Activated T-cell treated with anti-CD3 and anti-CD28 coated beads for 4 hours (primary cell): ENCODE measurements around the gene ITGA5.
"Not testable (repeated sequence)": the region's sequence is repeated elsewhere in the genome, so short reads cannot be mapped to it uniquely, and the experiment has no call there.

ENCODE experiments used
- DNase-seq: peaks from one replicate; pipeline ENCODE4 v3.0.0-alpha.2; 2020

ITGA5 gene

DNA sequence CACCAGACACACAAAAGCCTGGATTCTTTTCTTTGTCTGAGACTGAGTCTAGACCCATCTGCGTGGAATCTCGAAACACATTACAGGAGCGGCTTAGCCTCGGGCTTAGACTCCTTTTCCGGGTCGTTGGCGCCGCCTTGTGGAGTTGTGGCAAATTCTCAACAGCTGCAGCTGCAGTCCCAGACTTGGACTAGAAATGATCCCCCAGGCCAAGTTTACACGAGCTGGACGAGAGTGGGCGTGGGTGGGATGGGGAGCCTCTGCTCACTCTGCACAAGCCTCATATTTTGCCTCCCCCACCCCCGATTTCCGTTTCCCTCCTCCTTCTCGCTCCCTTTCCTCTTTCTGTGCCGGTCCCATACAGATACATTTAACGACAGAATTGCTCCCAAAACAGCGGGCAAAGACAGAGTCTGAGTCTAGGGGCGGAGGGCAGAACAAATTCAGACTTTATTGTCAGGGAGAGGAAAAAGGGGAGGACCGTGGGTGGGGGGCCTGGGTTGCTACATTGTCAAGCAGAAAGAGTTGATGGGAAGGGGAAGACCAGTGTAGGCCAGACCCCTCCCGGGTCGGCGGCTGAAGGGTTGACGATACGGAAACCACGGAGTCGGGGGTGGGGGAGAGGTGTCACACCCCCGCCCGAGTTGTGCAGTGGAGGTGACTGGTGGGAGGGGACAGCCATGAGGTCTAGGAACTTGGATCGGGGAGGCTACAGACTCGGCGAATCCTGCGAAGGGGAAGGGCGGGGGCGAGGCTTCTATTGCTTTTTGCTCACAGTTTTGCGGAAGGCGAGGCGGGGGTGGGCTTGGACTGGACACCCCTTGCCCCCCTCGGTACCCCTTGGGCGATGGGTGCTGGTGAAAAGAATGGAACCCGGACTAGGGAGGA, 50.1 kb downstream of the ITGA5 start:
- peak; percentile 89 for DNase-seq

DNA sequence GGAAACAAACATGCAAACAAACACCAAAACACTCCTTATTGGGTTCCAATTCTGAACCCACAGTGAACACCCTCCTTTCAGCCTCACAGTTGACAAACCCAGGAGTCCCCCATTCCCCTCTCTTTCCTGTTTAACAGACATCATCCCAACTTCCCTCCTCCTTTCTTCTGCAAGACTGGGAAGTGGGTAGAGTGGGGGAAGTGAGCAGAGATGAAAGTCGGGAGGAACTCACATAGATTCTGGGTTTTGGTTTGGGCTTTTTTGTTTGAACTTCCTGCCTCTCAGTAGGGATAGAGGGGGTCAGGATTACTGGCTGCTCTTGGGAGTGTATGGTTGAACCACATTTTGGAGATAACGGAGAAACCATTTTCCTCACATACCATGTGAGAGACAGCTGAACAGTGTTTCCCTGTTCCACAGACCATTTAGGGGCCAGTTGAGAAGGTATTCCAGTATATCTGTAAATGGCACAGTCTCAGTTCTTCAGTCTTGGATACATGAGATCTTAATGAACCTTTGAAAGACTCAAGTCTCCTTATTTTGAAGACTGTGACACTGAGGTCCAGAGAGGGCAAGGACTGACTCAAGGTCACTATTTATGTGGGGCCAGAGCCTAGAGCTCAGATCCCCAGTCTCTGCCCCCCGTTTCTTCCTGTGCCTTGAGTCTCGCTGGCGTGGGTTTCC, 50.9 kb downstream of the ITGA5 start:
- DNase-seq: no peak

DNA sequence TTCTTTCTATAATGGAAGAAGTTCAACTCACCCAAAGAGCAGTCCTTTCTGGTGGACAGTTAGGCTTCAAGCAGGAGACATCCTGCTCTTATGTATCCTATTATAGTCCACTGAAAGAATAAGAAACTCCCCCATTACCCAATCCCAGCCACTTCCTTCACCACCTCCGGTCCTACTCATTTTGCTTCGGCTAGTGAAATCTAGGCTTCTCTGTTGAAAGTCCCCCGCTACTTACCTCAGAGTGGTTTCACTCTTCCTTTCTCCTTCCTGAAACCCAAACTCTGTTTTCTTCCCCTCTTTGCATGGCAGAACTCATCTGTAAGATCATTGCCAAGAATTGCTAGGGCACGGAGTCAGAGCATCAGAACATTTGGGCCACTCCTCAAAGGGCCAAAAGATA, 54.7 kb downstream of the ITGA5 start, which contains the start of gene GPR84:
GPR84 (minus strand) TSS at position 74 of the 400 bp plus-strand sequence. CDS start 635 bp downstream, outside the sequence.
- no peak for DNase-seq

DNA sequence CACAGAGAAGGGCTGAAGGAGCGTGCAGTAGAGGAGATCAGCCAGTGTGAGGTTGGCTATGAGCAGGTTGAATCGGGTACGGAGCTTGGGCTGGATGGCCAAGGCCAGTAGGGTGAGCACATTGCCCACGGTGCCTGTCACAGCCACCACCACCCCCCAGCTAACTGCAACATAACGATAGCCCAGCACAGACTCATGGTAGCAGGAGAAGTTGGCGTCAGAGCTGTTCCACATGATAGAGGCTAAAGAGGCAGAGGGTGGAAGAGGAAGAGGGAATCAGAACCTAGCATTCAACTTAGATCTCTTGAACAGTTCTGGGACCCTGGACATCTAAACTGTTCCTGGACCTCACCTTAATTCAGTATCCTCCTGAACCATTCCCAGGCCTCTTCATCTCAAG, 55.4 kb downstream of the ITGA5 start:
- DNase-seq: no peak

DNA sequence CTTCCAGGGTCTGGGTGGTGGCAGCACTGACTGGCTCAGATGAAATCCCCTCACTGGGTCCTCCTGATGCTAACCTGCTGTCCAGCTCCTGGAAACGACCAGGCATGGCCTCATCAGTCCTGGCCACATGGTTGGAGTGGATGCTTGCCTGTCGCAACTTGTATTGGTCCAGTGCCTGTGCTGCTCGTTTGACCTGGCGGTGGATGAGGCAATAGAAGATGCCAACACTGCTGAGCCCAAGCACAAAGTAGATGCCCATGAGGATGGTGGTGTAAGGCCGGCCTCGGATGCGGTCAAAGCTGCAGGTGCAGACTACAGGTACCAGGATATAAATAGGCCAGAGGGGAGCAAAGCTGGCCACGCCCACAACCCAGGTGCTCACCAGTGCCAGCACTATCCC, 56.0 kb downstream of the ITGA5 start:
- no peak for DNase-seq

DNA sequence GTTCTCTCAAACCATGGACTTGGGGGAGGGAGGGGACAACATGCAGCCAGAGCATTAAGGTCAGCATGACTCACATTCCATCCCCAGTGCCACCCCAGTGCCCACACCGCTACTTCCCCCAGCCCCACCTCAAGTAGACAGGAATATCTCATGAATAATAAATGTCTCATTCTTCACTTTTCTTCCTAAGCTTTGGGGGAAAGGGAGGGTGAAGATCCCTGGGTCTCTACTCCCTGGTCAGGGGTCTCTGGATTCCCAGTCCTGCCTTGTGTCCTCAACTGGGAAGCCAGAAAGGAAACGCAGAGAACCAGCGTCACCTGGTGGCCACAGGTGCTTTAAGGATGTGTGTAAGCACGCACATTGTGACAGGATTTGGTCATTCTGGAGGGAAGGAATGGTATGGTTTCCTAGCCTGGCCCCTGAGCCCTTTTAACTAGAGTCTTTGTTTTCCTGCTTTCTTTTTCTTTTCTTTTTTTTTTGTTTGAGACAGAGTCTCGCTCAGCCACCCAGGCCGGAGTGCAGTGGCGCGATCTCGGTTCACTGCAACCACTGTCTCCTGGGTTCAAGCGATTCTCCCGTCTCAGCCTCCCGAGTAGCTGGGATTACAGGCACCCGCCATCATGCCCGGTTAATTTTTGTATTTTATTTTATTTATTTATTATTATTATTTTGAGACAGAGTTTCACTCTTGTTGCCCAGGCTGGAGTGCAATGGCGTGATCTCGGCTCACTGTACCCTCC, 58.2 kb downstream of the ITGA5 start:
- DNase-seq: peak; percentile 41

DNA sequence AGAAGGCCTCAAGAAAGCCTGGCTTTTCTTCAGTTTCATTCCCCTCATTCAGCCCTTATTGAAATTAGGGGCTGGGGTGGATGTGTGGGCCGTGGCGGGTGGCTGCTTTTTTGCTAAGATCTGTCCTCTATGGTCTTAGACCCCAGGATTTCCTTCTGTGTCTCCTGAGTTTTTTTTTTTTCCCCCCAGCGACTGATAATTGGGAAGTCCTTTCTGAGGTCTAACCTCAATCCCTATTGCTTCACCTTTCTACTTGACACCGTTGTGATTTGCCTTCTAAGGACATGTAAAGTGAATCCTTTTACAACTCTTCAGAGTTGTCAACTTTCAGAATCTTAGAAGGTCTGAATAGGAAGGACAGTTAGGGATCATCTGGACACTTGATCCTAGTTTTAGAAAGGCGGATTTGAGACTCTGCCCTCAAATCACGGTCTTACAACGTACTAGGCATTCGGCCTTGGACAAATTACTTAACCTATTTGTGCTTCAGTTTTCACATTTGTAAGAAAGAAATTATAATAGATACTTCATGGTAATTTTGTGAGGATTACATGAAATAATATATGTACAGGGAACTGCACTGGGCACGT, 59.2 kb downstream of the ITGA5 start:
- DNase-seq: no peak

DNA sequence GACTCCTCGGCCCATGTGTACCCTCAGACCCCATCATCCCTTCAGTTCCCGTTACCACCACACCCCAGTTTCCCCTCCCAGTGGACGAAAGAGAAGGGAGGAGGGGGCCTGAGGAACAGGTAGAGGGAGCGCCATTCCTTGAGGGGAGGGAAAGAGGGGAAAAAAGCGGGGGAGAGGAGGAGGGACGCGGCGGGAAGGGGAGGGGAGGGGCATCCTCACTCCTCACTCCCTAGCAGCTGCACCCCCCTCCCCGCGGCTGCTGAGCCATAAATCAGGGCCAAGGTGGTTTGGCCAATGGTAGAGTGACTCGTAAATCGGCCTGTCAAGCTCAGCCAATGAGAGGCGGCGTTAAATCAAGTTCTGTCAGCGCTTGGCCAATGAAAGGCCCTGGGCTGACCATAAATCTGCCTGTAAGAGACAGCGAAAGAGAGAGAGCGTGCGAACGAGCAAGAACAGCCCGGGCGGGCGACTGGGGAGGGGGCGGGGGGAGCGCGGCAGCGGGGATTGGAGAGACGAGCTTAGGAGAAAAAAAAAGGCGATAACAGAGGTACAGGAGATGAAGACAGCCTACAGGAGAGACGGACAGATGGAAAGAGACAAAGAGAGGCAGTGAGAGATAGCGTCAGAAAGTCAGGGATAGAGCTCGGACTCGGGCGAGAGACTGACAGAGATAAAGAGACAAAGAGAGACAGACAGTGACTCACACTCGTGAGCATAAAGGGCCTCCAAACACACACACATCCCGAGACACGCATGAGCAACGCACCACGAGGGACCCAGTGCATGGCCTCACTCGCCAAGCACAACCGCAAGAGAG, 59.9 kb downstream of the ITGA5 start:
- DNase-seq: peak; percentile 90

DNA sequence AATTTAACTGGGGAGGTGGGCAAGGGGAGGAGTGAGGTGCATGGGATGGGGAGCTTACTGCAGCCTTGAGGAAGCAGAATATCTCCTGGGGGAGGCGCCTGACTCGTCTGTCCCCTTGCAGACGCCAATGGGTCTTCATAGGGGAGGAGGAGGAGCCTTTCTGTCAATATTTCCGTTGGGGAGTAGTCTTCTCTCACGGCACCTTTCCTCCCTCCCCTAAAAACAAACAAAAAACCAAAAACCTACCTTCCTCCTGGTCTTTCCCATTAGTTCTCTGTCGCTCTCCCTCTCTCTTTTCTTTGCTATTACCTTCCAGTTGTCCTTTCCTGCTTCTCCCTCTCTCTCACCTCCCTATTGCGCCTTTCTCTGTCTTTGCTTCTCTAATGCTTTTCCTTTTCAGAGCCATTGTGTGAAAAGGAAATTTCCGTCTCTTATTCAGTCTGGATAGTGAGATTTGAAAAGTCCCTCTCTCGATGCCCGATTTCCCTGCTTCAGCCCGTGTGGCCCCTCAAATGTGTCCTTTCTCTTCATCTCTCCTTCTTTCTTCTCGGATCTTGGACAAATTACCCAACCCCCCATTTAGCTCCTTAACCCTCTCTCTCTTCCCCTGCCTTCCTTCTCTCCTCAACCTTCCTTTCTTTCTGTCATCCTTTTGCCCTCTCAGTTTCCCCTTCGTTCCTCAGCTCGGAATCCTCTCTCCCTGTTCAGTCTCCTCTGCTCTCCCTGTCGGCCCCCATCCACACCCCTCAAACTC, 60.7 kb downstream of the ITGA5 start:
- peak; percentile 36 for DNase-seq

DNA sequence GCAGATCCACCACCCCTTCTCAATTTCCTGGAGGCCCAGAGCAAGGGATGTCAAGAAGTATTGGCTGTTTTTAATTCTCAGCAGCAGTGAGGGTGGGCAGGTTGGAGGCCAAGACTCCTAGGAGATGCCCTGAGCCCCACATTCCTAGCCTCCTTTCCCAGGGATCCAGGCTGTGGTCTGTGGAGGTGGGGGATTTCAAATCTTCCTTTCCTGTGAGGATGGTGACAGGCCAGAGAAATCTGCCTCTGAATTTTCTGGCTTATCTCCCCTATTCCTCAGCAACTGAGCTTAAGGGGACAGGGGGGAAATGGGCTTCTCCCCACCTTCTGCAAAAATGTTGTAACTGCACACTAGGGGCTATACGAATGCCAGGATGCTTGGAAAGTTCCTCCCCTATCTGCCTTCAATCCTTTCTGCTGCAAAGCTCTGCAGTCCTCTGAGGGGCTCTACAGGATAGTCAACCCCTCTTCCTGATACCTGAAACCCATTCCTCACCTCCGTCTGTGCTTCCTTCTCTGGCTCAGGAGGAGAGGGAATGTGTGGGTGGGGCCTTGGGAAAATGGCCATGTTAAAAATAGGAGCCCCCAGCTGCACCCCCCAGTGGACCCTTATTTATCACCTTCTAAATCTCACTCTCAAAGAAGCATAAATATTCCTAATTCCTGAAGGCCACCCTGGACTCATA, 61.4 kb downstream of the ITGA5 start:
- no peak for DNase-seq

DNA sequence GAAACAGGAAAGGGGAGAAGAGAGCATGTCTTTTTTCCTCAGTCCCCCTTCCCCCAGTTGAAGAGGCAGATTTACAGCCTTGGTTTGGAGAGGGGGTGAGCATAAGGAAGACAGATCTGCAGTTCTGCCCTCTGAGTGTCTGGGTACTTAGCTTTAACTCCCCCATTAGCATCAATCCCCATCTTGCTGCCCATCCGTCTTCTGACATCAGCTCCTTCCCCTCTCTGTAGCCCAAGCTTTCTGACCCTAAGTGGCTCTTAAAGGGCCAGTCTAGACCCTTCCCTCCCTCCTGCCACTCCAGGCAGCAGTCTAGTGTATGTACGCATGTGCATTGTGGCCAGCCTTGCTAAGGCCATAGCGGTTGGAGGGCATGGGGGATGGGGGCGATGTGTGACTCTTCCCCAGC, 62.1 kb downstream of the ITGA5 start:
- DNase-seq: no peak

DNA sequence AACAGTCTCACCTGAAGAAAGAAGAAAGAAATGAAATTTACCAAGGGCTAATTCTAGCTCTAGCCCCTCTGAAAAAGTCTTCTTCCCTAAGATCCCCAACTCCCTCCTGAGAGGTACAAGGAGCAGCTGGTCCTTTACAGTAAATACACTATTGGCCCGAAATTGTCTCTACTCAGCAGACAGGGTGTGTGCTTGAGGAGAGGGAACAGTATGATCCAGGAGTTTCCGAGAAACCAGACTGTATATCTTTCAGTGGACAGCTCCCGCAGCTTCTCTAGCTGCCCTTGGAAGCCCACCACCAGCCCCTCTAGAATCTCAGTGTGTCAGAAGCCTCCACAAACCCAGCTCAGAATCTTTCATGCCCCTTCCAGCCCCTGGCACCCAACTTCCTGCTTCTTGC, 62.8 kb downstream of the ITGA5 start:
- no peak for DNase-seq

DNA sequence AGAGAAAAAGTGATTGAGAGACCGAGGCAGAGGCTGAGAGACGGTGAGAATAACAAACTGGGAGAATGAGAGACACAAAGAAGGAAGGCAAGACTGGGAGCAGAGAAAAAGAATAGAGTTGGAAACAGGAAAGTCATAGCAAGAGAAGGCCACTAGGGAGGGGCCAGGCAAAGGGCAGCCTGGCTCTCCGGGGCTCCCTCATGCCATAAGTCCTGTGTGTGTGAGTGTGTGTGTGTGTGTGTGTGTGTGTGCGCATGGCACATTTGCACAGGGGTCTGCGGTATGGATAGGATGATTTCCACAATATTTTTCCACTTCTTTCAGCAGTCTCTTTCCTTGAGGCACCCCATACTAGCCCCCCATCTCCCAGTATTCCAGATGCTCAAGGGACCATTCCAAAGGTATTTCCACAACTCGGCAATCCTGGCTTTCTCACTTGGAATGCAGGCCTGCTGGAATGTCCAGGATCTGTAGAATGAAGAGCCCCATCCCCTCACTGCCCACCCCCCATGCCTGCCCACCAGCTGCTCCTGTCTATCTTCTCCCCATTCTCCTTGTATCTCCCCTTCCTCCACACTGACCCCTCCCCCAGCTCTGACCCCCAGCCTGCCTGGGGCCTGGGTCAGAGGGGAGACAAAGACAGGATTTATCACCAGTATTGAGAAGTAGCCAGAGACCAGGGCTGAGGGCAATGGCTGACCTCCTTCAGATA, 63.8 kb downstream of the ITGA5 start:
- DNase-seq: no peak

DNA sequence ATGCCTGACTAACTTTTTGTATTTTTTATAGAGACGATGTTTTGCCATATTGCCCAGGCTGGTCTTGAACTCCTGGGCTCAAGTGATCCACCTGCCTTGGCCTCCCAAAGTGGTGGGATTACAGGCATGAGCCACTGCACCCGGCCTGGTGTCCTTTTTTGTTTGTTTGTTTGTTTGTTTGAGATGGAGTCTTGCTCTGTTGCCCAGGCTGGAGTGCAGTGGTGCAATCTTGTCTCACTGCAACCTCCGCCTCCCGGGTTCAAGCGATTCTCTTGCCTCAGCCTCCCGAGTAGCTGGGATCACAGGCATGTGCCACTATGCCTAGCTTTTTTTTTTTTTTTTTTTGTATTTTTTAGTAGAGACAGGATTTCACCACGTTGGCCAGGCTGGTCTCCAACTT, 64.8 kb downstream of the ITGA5 start:
- not testable (repeated sequence) for DNase-seq

DNA sequence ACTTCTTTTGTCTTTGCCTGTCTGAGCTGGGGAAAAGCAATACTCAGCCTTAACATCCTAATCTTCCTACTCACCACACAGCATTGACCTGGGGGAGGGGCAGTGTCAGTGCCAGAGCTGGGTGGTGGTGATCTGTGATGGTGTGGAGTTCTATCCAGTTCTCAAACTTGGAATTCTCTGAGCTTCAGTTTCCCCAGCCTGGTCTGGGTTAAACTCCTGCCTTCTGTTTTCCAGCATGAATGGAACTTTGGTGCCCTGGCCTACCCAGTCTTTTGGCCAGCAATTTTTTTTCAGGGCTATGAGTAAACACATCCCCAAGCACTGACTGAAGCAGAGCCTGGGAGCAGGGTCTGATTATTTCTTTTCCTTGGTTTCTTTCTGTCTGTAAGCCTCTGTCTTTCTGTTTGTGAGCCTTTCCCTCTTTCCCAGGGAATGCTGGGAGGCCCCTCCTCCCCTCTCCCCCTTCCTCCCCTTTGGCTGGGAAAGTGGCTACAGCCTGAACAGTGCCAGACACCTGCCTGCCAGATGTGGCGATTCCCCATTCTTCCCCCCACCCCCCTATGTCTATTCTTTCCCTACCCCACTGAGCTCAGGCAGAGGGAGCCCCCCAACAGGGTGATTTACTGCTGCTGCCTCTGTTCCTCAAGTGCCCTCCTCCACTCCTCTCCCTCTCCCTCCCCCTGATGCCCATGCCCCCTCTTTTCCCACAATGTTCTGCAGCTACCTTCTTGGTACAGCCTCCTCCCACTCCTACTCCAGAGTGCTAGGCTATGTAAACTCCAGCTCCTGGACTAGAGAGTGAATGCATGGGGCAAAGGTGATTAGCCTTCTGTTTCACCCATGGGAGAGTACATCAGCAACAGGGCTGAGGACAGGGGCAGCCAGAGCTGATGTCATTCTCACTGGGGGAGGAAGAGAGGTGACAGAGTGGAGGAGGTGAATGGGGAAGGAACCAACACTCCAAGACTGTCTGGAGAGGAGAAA, 65.9 kb downstream of the ITGA5 start:
- DNase-seq: no peak

DNA sequence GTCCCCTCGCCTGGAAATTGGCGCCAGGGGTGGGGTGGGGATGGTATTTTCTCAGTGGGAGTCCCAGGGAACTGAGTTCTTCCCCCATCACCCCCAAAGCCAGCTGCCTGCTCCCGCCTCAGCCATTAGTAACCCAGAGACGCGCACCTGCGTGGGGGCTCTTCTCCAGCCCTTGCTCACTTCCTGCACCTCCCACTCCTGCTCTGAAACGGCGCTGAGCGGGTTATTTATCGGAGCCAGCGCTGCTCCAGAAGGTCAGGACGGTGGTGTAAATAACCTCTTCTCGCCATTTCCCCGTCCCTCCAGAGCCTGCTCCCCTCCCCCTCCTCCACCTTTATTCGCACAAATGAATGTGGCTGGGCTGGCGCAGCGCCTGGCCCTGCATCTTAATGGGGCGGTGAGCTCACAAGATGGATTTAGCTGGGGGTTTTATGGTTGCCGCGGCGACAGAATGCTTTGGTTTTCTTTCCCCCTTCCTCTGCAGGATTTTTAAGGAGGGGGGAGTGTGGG, 67.0 kb downstream of the ITGA5 start:
- DNase-seq: peak; percentile 33

DNA sequence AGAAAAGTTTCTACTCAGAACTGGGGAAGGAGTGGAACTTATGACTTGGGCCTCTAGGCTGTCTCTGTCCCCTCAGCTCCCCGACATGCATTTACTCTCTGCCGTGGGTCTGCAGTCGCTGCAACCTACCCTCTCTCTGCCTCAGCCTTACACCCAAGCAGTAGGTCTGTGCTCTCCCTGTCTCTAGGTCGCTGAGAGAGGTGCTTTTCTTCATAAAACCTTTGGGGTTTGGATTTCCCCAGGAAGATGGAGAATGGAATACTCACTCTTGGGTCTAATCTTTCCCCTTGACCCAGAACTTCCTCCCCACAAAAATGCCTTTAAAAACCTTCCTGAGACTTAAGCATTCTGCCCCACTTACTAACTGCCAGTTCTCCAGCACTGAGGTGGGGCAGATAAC, 67.7 kb downstream of the ITGA5 start:
- no peak for DNase-seq

DNA sequence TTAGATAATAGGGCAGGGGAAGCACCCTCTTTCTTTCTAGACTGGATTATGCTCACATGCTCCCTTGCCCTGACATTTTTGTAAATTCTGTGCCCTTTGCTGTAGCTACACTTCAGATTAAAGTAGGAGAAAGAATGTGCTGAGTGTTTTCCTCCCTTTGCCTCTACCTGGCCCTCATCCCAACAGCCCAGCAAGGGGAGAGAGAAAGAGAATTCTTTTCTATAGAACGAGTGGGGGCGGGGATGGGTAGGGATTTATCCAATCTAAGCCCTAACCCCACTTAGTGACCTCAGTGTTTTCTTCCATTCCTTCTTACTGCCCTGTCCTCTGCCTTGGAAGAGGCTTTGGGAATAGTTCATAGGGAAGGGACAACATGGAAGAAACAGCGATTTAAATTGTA, 68.3 kb downstream of the ITGA5 start:
- DNase-seq: no peak

DNA sequence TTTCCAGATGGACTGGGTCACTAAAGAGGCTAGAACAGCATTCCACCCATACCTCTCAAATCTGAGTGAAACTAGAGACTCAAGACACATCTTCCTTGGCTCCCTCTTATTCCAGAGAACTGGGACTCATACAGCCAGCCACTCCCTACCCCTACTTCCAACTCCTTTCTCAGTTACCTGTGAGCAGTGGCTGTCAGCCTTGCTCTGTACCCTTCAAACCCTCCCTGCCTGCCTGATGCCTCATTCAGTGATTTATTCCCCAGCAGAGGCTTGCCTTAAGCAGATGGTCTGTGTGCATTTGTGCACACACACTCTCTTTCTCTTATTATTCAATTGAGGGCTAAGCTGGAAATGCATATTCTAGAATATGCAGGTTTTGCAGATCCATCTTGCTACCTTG, 69.4 kb downstream of the ITGA5 start:
- no peak for DNase-seq
